Activated CD4-positive, alpha-beta T cell treated with anti-CD3 and anti-CD28 coated beads, Interleukin-10, Interleukin-2, amounts not matched to agents 100 ng/mL and 50 ng/mL, durations not matched to agents 16 hours and 8 hours (primary cell): ENCODE results near the gene ITGA11.
A peak's percentile ranks its signal among the peaks of the same experiment; 100 is the strongest.

Source experiments
- DNase-seq: peaks from one replicate; pipeline ENCODE4 v3.0.0-alpha.2; 2020

Gene ITGA11

GRCh38 chr15:68284616-68285258 lies 147.2 kb downstream of the ITGA11 start:
- DNase-seq, result no peak

- DNase-seq, result no peak
Observed at GRCh38 chr15:68283401-68283800, 148.6 kb downstream of the ITGA11 start.

- DNase-seq, result no peak
Observed at GRCh38 chr15:68281008-68281407, 151.0 kb downstream of the ITGA11 start.

- DNase-seq, result no peak
Observed at GRCh38 chr15:68279779-68280753, 151.9 kb downstream of the ITGA11 start.

GRCh38 chr15:68278595-68279405 lies 153.2 kb downstream of the ITGA11 start:
- peak; percentile 16 for DNase-seq

- DNase-seq, result peak; percentile 77
Observed at GRCh38 chr15:68278345-68278594, 153.7 kb downstream of the ITGA11 start.

- peak; percentile 92 for DNase-seq
Observed at GRCh38 chr15:68277603-68278344, 154.2 kb downstream of the ITGA11 start, which contains the start of gene FEM1B. Gene FEM1B (plus strand): TSS chr15:68277745. CDS start chr15:68278418, 673 bp downstream.

- DNase-seq, result no peak
Observed at GRCh38 chr15:68277131-68277602, 154.8 kb downstream of the ITGA11 start.

GRCh38 chr15:68276668-68277067 lies 155.3 kb downstream of the ITGA11 start:
- no peak for DNase-seq

GRCh38 chr15:68275165-68275746 lies 156.7 kb downstream of the ITGA11 start:
- no peak for DNase-seq

- no peak for DNase-seq
Observed at GRCh38 chr15:68274201-68274848, 157.6 kb downstream of the ITGA11 start.

- no peak for DNase-seq
Observed at GRCh38 chr15:68272721-68273271, 159.2 kb downstream of the ITGA11 start.

GRCh38 chr15:68271854-68272471 lies 160.0 kb downstream of the ITGA11 start:
- no peak for DNase-seq

- DNase-seq, result no peak
Observed at GRCh38 chr15:68268405-68268804, 163.6 kb downstream of the ITGA11 start.

- DNase-seq, result no peak
Observed at GRCh38 chr15:68265674-68266073, 166.3 kb downstream of the ITGA11 start.

GRCh38 chr15:68265081-68265480 lies 166.9 kb downstream of the ITGA11 start:
- DNase-seq, result no peak

- no peak for DNase-seq
Observed at GRCh38 chr15:68264282-68264681, 167.7 kb downstream of the ITGA11 start.

GRCh38 chr15:68262514-68263356 lies 169.2 kb downstream of the ITGA11 start:
- no peak for DNase-seq

- no peak for DNase-seq
Observed at GRCh38 chr15:68261980-68262379, 170.0 kb downstream of the ITGA11 start.

GRCh38 chr15:68261241-68261640 lies 170.7 kb downstream of the ITGA11 start:
- DNase-seq, result no peak
